ENCODE results near the gene PARD6B. TPM values are rescaled to one million over a fixed set of nuclear protein-coding genes. Genes with fewer than 3 reads are reported as not detected.

Gene PARD6B
- total RNA-seq, 1 experiment from 2014 or later: 29.6 TPM

DNA sequence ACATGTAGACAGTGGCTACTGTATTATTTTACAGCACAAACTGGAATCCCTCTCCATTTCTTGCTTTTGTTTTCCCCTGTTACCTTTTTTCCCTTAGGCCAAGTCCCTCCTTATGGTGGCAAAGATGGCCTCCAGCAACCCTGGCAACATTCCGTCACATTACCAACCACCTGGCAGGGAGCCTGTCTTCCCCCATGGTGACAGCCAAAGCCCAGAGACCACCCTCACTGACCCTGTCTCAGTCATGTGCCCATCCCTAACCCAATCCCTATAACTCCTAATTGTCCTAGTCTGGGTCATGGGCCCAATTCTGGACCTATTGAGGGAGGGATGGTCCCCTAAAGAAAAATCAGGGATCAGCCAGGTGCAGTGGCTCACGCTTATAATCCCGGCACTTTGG lies 27.6 kb downstream of the PARD6B start:
- CTCF ChIA-PET: interaction anchor here (1.8 kb wide), 1 partner anchor 10 kb away, joined by 9 read pairs; no protein-coding TSS in a partner anchor
- H3K27ac Mint-ChIP-seq: no peak overlapping the region
- POLR2A ChIA-PET: no interaction called here

More for the DNA sequence above, 27.6 kb downstream of the PARD6B start:
- no peak for ATAC-seq
- no peak overlapping the region for H3K4me3 Mint-ChIP-seq
- H3K9me3 Mint-ChIP-seq: no peaks in the 10 kb centered on the region
- H3K36me3 Mint-ChIP-seq: no peaks in the 10 kb centered on the region
- DNase-seq (ENCODE audit: low spot score): no peak
- H3K27me3 Mint-ChIP-seq (ENCODE audit: low read depth): no peaks in the 10 kb centered on the region
- H3K4me1 Mint-ChIP-seq: peaks cover 9% of the 10 kb centered on the region
- TF ChIP-seq TP53 (CRISPR knock-in tag; IDR thresholded peaks at IDR 0.05) (no peak), NFE2L1 (CRISPR knock-in tag; IDR thresholded peaks at IDR 0.05) (no peak), ZNF219 (CRISPR knock-in tag; IDR thresholded peaks at IDR 0.05; ENCODE audit: borderline replicate concordance) (no peak), MAX (CRISPR knock-in tag; IDR thresholded peaks at IDR 0.05) (no peak), MXD4 (CRISPR knock-in tag; IDR thresholded peaks at IDR 0.05; ENCODE audit: borderline replicate concordance) (no peak), ZNF232 (CRISPR knock-in tag; IDR thresholded peaks at IDR 0.05) (no peak), MYBL2 (CRISPR knock-in tag; IDR thresholded peaks at IDR 0.05) (no peak), FOXK1 (CRISPR knock-in tag; IDR thresholded peaks at IDR 0.05) (no peak), ZNF121 (CRISPR knock-in tag; IDR thresholded peaks at IDR 0.05) (no peak), NR3C1 (CRISPR knock-in tag; conservative IDR thresholded peaks at IDR 0.05; ENCODE audit: low read depth) (no peak)
- TF ChIP-seq, protein P1, sequence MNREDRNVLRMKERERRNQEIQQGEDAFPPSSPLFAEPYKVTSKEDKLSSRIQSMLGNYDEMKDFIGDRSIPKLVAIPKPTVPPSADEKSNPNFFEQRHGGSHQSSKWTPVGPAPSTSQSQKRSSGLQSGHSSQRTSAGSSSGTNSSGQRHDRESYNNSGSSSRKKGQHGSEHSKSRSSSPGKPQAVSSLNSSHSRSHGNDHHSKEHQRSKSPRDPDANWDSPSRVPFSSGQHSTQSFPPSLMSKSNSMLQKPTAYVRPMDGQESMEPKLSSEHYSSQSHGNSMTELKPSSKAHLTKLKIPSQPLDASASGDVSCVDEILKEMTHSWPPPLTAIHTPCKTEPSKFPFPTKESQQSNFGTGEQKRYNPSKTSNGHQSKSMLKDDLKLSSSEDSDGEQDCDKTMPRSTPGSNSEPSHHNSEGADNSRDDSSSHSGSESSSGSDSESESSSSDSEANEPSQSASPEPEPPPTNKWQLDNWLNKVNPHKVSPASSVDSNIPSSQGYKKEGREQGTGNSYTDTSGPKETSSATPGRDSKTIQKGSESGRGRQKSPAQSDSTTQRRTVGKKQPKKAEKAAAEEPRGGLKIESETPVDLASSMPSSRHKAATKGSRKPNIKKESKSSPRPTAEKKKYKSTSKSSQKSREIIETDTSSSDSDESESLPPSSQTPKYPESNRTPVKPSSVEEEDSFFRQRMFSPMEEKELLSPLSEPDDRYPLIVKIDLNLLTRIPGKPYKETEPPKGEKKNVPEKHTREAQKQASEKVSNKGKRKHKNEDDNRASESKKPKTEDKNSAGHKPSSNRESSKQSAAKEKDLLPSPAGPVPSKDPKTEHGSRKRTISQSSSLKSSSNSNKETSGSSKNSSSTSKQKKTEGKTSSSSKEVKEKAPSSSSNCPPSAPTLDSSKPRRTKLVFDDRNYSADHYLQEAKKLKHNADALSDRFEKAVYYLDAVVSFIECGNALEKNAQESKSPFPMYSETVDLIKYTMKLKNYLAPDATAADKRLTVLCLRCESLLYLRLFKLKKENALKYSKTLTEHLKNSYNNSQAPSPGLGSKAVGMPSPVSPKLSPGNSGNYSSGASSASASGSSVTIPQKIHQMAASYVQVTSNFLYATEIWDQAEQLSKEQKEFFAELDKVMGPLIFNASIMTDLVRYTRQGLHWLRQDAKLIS (CRISPR knock-in tag; IDR thresholded peaks at IDR 0.05; ENCODE audit: borderline replicate concordance): no peak
- TF ChIP-seq, protein P2, sequence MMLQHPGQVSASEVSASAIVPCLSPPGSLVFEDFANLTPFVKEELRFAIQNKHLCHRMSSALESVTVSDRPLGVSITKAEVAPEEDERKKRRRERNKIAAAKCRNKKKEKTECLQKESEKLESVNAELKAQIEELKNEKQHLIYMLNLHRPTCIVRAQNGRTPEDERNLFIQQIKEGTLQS (CRISPR knock-in tag; conservative IDR thresholded peaks at IDR 0.05): no peak
- TF ChIP-seq, protein P3, sequence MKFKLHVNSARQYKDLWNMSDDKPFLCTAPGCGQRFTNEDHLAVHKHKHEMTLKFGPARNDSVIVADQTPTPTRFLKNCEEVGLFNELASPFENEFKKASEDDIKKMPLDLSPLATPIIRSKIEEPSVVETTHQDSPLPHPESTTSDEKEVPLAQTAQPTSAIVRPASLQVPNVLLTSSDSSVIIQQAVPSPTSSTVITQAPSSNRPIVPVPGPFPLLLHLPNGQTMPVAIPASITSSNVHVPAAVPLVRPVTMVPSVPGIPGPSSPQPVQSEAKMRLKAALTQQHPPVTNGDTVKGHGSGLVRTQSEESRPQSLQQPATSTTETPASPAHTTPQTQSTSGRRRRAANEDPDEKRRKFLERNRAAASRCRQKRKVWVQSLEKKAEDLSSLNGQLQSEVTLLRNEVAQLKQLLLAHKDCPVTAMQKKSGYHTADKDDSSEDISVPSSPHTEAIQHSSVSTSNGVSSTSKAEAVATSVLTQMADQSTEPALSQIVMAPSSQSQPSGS (CRISPR knock-in tag; IDR thresholded peaks at IDR 0.05; ENCODE audit: borderline replicate concordance, low read depth): no peak
- TF ChIP-seq, protein P4, sequence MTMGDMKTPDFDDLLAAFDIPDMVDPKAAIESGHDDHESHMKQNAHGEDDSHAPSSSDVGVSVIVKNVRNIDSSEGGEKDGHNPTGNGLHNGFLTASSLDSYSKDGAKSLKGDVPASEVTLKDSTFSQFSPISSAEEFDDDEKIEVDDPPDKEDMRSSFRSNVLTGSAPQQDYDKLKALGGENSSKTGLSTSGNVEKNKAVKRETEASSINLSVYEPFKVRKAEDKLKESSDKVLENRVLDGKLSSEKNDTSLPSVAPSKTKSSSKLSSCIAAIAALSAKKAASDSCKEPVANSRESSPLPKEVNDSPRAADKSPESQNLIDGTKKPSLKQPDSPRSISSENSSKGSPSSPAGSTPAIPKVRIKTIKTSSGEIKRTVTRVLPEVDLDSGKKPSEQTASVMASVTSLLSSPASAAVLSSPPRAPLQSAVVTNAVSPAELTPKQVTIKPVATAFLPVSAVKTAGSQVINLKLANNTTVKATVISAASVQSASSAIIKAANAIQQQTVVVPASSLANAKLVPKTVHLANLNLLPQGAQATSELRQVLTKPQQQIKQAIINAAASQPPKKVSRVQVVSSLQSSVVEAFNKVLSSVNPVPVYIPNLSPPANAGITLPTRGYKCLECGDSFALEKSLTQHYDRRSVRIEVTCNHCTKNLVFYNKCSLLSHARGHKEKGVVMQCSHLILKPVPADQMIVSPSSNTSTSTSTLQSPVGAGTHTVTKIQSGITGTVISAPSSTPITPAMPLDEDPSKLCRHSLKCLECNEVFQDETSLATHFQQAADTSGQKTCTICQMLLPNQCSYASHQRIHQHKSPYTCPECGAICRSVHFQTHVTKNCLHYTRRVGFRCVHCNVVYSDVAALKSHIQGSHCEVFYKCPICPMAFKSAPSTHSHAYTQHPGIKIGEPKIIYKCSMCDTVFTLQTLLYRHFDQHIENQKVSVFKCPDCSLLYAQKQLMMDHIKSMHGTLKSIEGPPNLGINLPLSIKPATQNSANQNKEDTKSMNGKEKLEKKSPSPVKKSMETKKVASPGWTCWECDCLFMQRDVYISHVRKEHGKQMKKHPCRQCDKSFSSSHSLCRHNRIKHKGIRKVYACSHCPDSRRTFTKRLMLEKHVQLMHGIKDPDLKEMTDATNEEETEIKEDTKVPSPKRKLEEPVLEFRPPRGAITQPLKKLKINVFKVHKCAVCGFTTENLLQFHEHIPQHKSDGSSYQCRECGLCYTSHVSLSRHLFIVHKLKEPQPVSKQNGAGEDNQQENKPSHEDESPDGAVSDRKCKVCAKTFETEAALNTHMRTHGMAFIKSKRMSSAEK (CRISPR knock-in tag; IDR thresholded peaks at IDR 0.05; ENCODE audit: borderline replicate concordance): no peak
- TF ChIP-seq, protein P5, sequence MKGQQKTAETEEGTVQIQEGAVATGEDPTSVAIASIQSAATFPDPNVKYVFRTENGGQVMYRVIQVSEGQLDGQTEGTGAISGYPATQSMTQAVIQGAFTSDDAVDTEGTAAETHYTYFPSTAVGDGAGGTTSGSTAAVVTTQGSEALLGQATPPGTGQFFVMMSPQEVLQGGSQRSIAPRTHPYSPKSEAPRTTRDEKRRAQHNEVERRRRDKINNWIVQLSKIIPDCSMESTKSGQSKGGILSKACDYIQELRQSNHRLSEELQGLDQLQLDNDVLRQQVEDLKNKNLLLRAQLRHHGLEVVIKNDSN (CRISPR knock-in tag; IDR thresholded peaks at IDR 0.05): no peak
- TF ChIP-seq, protein P6, sequence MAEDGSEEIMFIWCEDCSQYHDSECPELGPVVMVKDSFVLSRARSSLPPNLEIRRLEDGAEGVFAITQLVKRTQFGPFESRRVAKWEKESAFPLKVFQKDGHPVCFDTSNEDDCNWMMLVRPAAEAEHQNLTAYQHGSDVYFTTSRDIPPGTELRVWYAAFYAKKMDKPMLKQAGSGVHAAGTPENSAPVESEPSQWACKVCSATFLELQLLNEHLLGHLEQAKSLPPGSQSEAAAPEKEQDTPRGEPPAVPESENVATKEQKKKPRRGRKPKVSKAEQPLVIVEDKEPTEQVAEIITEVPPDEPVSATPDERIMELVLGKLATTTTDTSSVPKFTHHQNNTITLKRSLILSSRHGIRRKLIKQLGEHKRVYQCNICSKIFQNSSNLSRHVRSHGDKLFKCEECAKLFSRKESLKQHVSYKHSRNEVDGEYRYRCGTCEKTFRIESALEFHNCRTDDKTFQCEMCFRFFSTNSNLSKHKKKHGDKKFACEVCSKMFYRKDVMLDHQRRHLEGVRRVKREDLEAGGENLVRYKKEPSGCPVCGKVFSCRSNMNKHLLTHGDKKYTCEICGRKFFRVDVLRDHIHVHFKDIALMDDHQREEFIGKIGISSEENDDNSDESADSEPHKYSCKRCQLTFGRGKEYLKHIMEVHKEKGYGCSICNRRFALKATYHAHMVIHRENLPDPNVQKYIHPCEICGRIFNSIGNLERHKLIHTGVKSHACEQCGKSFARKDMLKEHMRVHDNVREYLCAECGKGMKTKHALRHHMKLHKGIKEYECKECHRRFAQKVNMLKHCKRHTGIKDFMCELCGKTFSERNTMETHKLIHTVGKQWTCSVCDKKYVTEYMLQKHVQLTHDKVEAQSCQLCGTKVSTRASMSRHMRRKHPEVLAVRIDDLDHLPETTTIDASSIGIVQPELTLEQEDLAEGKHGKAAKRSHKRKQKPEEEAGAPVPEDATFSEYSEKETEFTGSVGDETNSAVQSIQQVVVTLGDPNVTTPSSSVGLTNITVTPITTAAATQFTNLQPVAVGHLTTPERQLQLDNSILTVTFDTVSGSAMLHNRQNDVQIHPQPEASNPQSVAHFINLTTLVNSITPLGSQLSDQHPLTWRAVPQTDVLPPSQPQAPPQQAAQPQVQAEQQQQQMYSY (CRISPR knock-in tag; IDR thresholded peaks at IDR 0.05): no peak
